Fibroblast of peridontal ligament (primary cell): Measurements from ENCODE around the gene IRX1.

Experiments used
- DNase-seq: peaks from one replicate; pipeline ENCODE4 v3.0.0-alpha.2; 2010; ENCODE audit errors: extremely low read depth

The IRX1 gene

DNA sequence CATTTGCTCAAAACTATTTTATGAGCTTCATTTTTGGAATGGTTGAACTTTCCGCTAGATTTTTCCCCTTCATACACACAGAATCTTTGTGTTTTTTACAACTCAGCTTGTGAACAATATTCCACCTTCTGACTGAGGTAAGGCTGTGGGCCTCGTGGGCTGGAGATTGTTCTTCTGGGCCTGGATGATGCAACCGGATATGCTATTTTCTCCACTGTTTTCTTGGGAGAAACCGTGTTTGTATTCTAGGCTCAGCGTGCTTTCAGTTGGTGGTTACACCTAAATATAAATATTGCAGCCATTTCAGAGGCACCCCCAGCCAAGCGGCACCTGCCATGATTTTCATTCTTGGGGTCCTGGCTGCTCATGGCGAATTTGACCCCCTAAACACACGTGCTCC is 55.2 kb downstream of the IRX1 start:
- no peak for DNase-seq
